Measurements from ENCODE around the gene STK10. TPM values are rescaled to one million over a fixed set of nuclear protein-coding genes. Genes with fewer than 3 reads are reported as not detected.

Gene STK10
- total RNA-seq, 1 experiment from 2014 or later = 25.7 TPM

GRCh38 chr5:172006321-172007174 lies 181.5 kb downstream of the STK10 start, which contains the start of gene FBXW11:
Gene FBXW11, minus strand, starts transcription at chr5:172006638. Its CDS starts 136 bp downstream, at chr5:172006502.
- Histone ChIP-seq H2AFZ (ENCODE audit: low read length) (peak within 1 kb of the TSS; percentile 68), H3K4me1 (ENCODE audit: insufficient read depth, low read length) (peaks cover 40% of the 10 kb centered on the region), H3K9ac (ENCODE audit: low read length) (peak within 1 kb of the TSS; percentile 90), H3K36me3 (ENCODE audit: low read depth, low read length) (peaks cover 4% of the 10 kb centered on the region; the same call in 1 of the 2 replicates), H3K9me3 (ENCODE audit: low read length) (no peaks in the 10 kb centered on the region), H3K9me2 (replicated peaks; ENCODE audit: low read length) (no peaks in the 10 kb centered on the region), H4K20me1 (ENCODE audit: low read length) (peaks cover 29% of the 10 kb centered on the region; the same call in 1 of the 2 replicates), H3K27ac (ENCODE audit: low read length) (peak within 1 kb of the TSS; percentile 79), H3K4me2 (ENCODE audit: low read length) (peak within 1 kb of the TSS; percentile 99), H3K27me3 (ENCODE audit: low read length) (no peaks in the 10 kb centered on the region), H3K79me2 (ENCODE audit: low read length) (peaks cover 58% of the 10 kb centered on the region), H3K4me3 (ENCODE audit: low read length) (peak within 1 kb of the TSS; percentile 80), H3F3A (ENCODE audit: low read length, unreplicated experiment) (no peaks in the 10 kb centered on the region)
- ChIA-PET CTCF (interaction anchor here (0.7 to 2.1 kb wide), 3 partner anchors 93 to 98 kb away, joined by 3 to 10 read pairs (median 3); no protein-coding TSS in a partner anchor), POLR2A (ENCODE audit: unreplicated experiment) (interaction anchor here (0.5 to 0.6 kb wide), 3 partner anchors 10 to 665 kb away, joined by 3 read pairs; no protein-coding TSS in a partner anchor)
- intact Hi-C loops (cut with micrococcal nuclease) = loop anchor here (1.0 to 2.0 kb wide), 2 partner anchors 94 to 182 kb away; partner anchors contain the start of gene STK10
- TF ChIP-seq EZH2phosphoT487 (IDR thresholded peaks at IDR 0.05; ENCODE audit: borderline replicate concordance, low read length) (no peak), CTCF (conservative IDR thresholded peaks at IDR 0.05; ENCODE audit: low read depth, low read length) (no peak), EZH2 (IDR thresholded peaks at IDR 0.05; ENCODE audit: low read length, unreplicated experiment) (no peak)
- ATAC-seq (peak; percentile 88), DNase-seq (peak; percentile 98)
- BruUV-seq (replicated peaks) = no TSS peak

- H3K27me3 ChIP-seq (ENCODE audit: low read length) = no peaks in the 10 kb centered on the region
- peak overlapping the region; percentile 90 for H3K9ac ChIP-seq (ENCODE audit: low read length)
- peaks cover 4% of the 10 kb centered on the region; the same call in 1 of the 2 replicates for H3K36me3 ChIP-seq (ENCODE audit: low read depth, low read length)
- peak overlapping the region; percentile 99 for H3K4me2 ChIP-seq (ENCODE audit: low read length)
- ChIA-PET POLR2A (ENCODE audit: unreplicated experiment) (interaction anchor here (0.6 kb wide), 2 partner anchors 9 to 617 kb away, joined by 3 read pairs; no protein-coding TSS in a partner anchor), CTCF (interaction anchor here (0.6 to 2.1 kb wide), 2 partner anchors 94 to 98 kb away, joined by 3 to 10 read pairs; no protein-coding TSS in a partner anchor)
- no peaks in the 10 kb centered on the region for H3K9me2 ChIP-seq (replicated peaks; ENCODE audit: low read length)
- peak overlapping the region; percentile 80 for H3K4me3 ChIP-seq (ENCODE audit: low read length)
- no peak for TF ChIP-seq EZH2 (IDR thresholded peaks at IDR 0.05; ENCODE audit: low read length, unreplicated experiment)
- BruUV-seq (replicated peaks) = no TSS peak
- H3K4me1 ChIP-seq (ENCODE audit: insufficient read depth, low read length) = peaks cover 40% of the 10 kb centered on the region
- DNase-seq = no peak
- H3K27ac ChIP-seq (ENCODE audit: low read length) = peak overlapping the region; percentile 79
- H3K9me3 ChIP-seq (ENCODE audit: low read length) = no peaks in the 10 kb centered on the region
- H3K79me2 ChIP-seq (ENCODE audit: low read length) = peaks cover 66% of the 10 kb centered on the region
- peak overlapping the region; percentile 68 for H2AFZ ChIP-seq (ENCODE audit: low read length)
- intact Hi-C loops (cut with micrococcal nuclease) = loop anchor here (2.0 kb wide), 1 partner anchor 183 kb away; the partner anchor contains the start of gene STK10
- no peaks in the 10 kb centered on the region for H3F3A ChIP-seq (ENCODE audit: low read length, unreplicated experiment)
- peaks cover 29% of the 10 kb centered on the region; the same call in 1 of the 2 replicates for H4K20me1 ChIP-seq (ENCODE audit: low read length)
- no peak for ATAC-seq
Measured at GRCh38 chr5:172005708-172006320, 182.2 kb downstream of the STK10 start.

GRCh38 chr5:172004824-172005237 lies 183.2 kb downstream of the STK10 start:
- peak overlapping the region; percentile 90 for H3K9ac ChIP-seq (ENCODE audit: low read length)
- no peak overlapping the region for H2AFZ ChIP-seq (ENCODE audit: low read length)
- no peaks in the 10 kb centered on the region for H3F3A ChIP-seq (ENCODE audit: low read length, unreplicated experiment)
- no peak for DNase-seq
- H3K27me3 ChIP-seq (ENCODE audit: low read length) = no peaks in the 10 kb centered on the region
- ATAC-seq = no peak
- peaks cover 4% of the 10 kb centered on the region; the same call in 1 of the 2 replicates for H3K36me3 ChIP-seq (ENCODE audit: low read depth, low read length)
- H3K4me1 ChIP-seq (ENCODE audit: insufficient read depth, low read length) = peaks cover 44% of the 10 kb centered on the region
- ChIA-PET POLR2A (ENCODE audit: unreplicated experiment) (no interaction called here), CTCF (interaction anchor here (0.6 kb wide), 1 partner anchor 36 kb away, joined by 4 read pairs; no protein-coding TSS in a partner anchor)
- H3K27ac ChIP-seq (ENCODE audit: low read length) = peak overlapping the region; percentile 79
- intact Hi-C loops (cut with micrococcal nuclease) = loop anchor here (5.0 kb wide), 1 partner anchor 48 kb away; no protein-coding TSS in a partner anchor
- peaks cover 76% of the 10 kb centered on the region for H3K79me2 ChIP-seq (ENCODE audit: low read length)
- TF ChIP-seq EZH2phosphoT487 (IDR thresholded peaks at IDR 0.05; ENCODE audit: borderline replicate concordance, low read length) (no peak), EZH2 (IDR thresholded peaks at IDR 0.05; ENCODE audit: low read length, unreplicated experiment) (no peak), CTCF (conservative IDR thresholded peaks at IDR 0.05; ENCODE audit: low read depth, low read length) (no peak)
- H3K9me3 ChIP-seq (ENCODE audit: low read length) = no peaks in the 10 kb centered on the region
- peak overlapping the region; percentile 99 for H3K4me2 ChIP-seq (ENCODE audit: low read length)
- peaks cover 29% of the 10 kb centered on the region; the same call in 1 of the 2 replicates for H4K20me1 ChIP-seq (ENCODE audit: low read length)
- no peaks in the 10 kb centered on the region for H3K9me2 ChIP-seq (replicated peaks; ENCODE audit: low read length)
- no TSS peak for BruUV-seq (replicated peaks)
- peak overlapping the region; percentile 80 for H3K4me3 ChIP-seq (ENCODE audit: low read length)

All from PC-3 (cell line).